NCI-H1048 (cell line): Measurements from ENCODE around the gene WDFY2.
"Not testable (repeated sequence)": the region's sequence is repeated elsewhere in the genome, so short reads cannot be mapped to it uniquely, and the experiment has no call there.

Experiments
- DNase-seq: peaks from one replicate; lab custom pipeline; 2025; lab: John Stamatoyannopoulos, UW

The WDFY2 gene

GRCh38 chr13:51632591-51633362 lies 48.5 kb downstream of the WDFY2 start:
- DNase-seq: no peak

DNA sequence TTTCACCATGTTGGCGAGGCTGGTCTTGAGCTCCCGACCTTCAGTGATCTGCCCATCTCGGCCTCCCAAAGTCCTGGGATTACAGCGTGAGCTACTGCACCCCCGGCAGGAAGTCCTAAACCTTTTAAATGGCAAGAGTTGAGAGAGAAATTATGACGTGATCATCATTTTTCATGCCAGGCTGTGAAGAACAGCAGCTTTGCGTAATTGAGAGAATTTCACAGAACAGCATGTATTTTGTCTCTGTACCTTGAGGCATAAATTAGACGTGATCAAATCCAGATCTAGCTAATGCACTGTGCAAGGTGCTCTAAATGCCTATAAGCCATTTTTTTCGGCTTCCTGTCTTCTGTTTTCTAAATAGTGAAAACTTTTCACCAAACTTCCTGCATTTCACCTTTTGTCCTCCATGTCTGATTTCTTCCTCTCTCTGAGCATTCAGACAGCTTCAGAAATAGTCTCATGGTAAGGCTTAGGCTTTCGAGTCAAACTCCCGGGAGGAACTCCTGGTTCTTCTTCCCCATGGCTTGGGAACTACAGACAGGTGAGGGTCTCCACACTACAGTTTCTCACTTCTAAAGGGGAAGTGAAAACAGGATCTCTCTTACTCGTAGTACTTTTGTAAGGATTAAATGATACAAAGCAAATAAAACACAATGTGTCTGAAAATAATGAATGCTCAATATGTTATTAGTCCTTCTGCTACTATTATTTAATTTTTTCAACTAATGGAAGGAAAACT lies 51.0 kb downstream of the WDFY2 start:
- no peak for DNase-seq

- DNase-seq: no peak
Observed at GRCh38 chr13:51636349-51636890, 52.2 kb downstream of the WDFY2 start.

DNA sequence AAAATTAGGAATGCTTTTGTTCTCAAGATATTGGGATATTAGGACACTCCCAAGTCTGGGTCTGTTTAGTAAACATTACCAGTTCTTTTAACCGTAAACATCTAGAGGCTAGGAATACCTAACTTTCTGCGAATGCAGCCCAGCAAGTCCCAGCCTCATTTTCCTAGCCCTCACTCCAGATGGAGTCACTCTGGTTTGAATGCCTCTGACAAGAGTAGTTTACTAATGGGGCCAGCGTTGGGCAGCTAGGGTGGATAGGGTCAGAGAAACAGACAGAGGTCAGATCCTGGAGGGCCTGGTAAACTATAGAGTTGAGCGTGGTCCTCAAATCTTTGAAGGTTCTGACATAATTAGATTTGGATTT lies 53.6 kb downstream of the WDFY2 start:
- DNase-seq: no peak

DNA sequence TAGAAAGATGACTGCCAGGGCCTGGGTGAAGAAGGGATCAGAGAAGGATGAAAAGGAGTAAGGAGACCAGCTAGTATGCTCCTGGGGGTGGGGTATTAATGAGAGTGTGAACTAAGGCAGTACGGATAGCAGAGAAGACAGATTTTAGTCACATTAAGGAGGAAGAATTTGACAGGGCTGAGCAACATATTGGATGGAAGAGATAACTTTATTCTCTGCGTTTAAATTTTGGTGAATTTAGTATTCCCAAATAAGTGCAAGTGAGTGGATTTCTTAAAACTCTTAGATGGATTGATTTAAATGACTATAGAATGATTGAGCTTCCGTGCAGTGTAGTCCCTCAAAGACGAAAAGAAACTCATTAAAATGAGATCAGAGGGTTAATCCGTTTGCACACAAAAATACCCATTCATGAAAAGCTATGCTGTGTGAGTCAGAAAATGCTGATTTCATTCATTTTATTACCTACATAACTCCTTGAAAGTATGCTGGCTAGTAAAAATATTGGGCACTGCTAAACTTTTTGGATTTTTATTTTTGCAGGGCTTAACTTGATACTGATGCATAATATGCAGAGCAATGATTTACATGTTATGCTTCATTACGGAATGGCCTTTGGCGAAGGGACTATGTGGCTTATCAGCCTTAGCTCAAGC lies 54.1 kb downstream of the WDFY2 start:
- DNase-seq: no peak

GRCh38 chr13:51639171-51639570 lies 54.9 kb downstream of the WDFY2 start:
- no peak for DNase-seq

GRCh38 chr13:51640696-51641095 lies 56.4 kb downstream of the WDFY2 start:
- DNase-seq: not testable (repeated sequence)

GRCh38 chr13:51643105-51643881 lies 59.0 kb downstream of the WDFY2 start:
- no peak for DNase-seq

GRCh38 chr13:51643882-51644281 lies 59.6 kb downstream of the WDFY2 start:
- no peak for DNase-seq

DNA sequence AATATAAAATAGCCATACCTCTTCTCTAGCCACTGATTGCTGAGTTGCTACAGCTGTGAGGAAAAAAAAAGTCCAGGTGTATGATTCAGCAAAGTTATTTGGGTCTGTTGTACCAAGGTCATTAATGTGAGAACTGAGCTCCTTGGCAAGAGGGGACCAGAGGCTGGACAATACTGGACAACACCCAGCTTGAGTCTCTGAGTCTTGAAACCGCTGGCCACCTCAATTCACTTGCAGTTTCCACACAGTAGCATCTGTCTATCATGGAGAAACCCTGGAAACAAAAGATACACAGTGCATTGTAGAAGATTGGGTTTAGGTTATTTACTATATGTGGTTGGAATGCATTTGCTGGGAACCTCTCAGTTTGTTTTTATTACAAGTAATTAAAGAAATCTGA lies 60.4 kb downstream of the WDFY2 start:
- DNase-seq: no peak

DNA sequence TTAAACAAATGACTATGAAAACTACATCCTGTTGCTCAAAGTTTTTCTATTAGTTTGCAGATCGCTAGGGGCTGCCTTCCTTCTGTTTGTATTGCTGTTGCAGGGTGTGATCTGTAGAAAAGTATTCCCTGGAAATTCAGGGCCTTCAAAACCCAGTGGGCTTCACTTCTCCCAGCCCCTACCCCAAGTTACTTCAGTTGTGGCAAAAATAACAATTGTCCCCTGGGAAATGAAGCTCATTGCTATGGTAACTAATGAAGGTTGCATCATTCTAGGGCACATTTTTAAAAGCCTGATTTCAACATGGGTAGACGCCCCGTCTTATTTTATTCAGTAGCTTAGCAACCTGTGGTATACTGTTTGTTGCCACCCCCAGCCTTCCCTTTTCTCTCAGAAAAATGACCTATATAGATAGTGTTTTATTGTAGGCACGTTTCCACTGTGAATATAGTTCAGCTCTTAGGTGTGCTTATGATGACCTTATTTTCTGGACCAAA lies 60.9 kb downstream of the WDFY2 start:
- DNase-seq: no peak

DNA sequence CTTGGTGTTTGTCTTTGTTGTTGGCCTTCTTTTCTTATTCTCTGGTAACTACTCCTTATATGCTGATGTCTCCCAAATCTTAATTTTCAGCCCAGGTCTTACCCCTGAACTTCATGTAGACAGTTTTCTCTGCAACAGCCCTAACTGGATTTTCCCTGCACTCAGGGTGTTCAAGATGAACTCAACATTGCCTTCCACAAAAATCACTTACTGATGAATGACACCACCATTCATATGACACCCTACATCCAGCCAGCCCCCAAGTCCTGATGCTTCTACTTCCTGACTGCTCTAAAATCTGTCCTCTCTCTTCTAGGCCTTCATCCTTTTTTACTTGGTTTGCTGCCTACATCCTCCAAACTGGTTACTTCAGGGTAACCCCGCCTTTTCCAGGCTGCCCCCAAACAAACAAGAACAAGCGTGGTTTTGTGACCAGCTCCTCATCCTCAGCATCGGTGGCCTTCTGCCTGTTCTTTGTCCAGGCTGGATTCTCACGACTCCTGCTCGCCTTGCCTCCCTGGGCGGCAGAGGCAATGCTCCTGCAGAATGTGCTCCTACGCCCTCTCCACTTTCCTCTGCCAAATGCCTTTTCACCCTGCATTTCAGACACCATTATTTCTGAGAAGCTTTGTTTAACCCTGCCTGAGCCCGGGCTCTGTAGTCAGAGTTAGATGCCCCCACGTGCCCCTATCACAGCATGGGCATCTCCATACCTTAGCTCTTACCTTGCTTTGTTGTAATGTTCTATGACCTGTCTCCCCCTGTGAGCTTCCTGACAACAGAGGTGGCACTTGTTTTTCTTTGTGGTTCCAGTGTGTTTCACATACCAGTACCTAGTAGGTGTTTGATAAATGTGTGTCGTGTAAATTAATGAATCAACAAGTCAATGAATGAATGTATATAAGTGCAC lies 61.8 kb downstream of the WDFY2 start:
- no peak for DNase-seq

GRCh38 chr13:51647067-51647466 lies 62.8 kb downstream of the WDFY2 start:
- DNase-seq: no peak

DNA sequence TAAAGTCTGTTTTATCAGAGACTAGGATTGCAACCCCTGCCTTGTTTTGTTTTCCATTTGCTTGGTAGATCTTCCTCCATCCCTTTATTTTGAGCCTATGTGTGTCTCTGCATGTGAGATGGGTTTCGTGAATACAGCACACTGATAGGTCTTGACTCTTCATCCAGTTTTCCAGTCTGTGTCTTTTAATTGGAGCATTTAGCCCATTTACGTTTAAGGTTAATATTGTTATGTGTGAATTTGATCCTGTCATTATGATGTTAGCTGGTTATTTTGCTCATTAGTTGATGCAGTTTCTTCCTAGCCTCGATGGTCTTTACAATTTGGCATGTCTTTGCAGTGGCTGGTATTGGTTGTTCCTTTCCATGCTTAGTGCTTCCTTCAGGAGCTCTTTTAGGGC lies 67.9 kb downstream of the WDFY2 start:
- DNase-seq: not testable (repeated sequence)

DNA sequence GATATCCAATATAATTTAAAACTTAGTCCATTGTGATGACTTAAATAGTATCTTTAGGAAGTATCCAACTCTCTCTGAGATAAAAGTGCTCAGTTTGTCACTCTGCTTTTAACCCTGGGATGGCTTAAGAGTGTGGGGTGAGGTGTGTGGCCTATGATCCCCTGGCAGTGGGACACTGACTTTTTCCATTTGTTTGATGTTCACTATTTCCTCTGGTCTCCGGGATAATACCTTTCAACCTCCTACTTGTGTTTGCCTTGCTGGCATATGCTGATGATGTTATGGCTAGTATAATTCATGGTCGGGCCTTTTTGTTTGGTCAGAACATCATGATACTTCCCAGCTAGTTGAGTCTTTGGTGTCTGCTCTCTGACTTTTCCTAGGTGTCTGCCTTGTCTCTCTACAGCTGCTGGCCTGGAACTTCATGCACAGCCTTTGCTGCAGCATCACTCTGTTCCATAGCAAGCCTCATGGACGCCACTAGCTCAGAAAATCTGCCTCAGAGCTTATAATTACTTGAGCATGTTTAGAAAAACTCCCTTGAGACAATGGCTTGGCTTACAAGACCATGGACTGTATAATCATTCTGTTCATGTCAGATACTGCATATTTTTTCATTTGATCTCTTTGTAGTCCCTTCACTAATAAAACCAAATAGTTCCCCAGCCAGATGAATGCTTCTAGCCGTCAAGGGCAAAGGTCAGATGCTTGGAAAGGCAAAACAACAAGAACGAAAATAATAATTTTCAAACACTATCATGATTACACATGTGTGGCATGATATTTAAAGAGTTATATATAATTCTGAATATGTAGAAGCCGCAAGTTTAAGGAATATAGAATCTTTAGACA lies 75.2 kb downstream of the WDFY2 start:
- DNase-seq: no peak

- no peak for DNase-seq
Observed at GRCh38 chr13:51660813-51661212, 76.6 kb downstream of the WDFY2 start.

GRCh38 chr13:51663973-51664957 lies 80.0 kb downstream of the WDFY2 start:
- no peak for DNase-seq

- no peak for DNase-seq
Observed at GRCh38 chr13:51665456-51665855, 81.2 kb downstream of the WDFY2 start.

- DNase-seq: no peak
Observed at GRCh38 chr13:51666374-51666773, 82.1 kb downstream of the WDFY2 start.
